Neural progenitor cell (in vitro differentiated cells): ENCODE results near the gene INSM1. TPM values are rescaled to one million over a fixed set of nuclear protein-coding genes. Genes with fewer than 3 reads are reported as not detected.
"Not testable (repeated sequence)": the region's sequence is repeated elsewhere in the genome, so short reads cannot be mapped to it uniquely, and the experiment has no call there.

Experiments
- DNase-seq: peaks from one replicate; pipeline ENCODE4 v3.0.0-alpha.2; 2016; ENCODE audit warnings: low spot score
- H2AFZ ChIP-seq: fragments of 200-600 bp; sonication (generic); replicated peaks from 2 replicates; pipeline ENCODE4 v1.6.1; 2016; ENCODE audit warnings: antibody characterized with exemption
- H3F3A ChIP-seq: fragments of 200-600 bp; sonication (generic); 2 replicates; pipeline ENCODE4 v1.6.1; 2016; ENCODE audit warnings: antibody characterized with exemption, low read depth
- H3K27ac ChIP-seq: fragments of 200-600 bp; sonication (generic); 2 replicates; pipeline ENCODE4 v1.5.1; 2016; ENCODE audit warnings: mild to moderate bottlenecking
- H3K27me3 ChIP-seq: fragments of 200-600 bp; sonication (generic); 2 replicates; pipeline ENCODE4 v1.6.1; 2016; ENCODE audit warnings: mild to moderate bottlenecking, moderate library complexity
- H3K36me3 ChIP-seq: fragments of 200-600 bp; sonication (generic); 2 replicates; pipeline ENCODE4 v1.5.1; 2016
- H3K4me1 ChIP-seq: fragments of 200-600 bp; sonication (generic); 2 replicates; pipeline ENCODE4 v1.6.1; 2016; ENCODE audit warnings: mixed run types
- H3K4me2 ChIP-seq: fragments of 200-600 bp; sonication (generic); 2 replicates; pipeline ENCODE4 v1.6.1; 2016
- H3K4me3 ChIP-seq: fragments of 200-600 bp; sonication (generic); 2 replicates; pipeline ENCODE4 v1.5.1; 2016
- H3K79me2 ChIP-seq: fragments of 200-600 bp; sonication (generic); 2 replicates; pipeline ENCODE4 v1.6.1; 2016; ENCODE audit warnings: low read depth
- H3K9ac ChIP-seq: fragments of 200-600 bp; sonication (generic); 2 replicates; pipeline ENCODE4 v1.6.1; 2016
- H3K9me3 ChIP-seq: fragments of 200-600 bp; sonication (generic); 2 replicates; pipeline ENCODE4 v1.5.1; 2016; ENCODE audit warnings: low read depth
- H4K20me1 ChIP-seq: fragments of 200-600 bp; sonication (generic); 2 replicates; pipeline ENCODE4 v1.6.1; 2016; ENCODE audit warnings: low read depth
- H3K27ac Mint-ChIP-seq: 3 replicates; pipeline ENCODE4 v1.8.0; 2021; ENCODE audit warnings: mixed read lengths
- H3K27me3 Mint-ChIP-seq: 2 replicates; pipeline ENCODE4 v1.8.0; 2022; ENCODE audit warnings: low read depth, mild to moderate bottlenecking, inconsistent platforms, moderate library complexity, mixed read lengths; ENCODE audit not compliant: insufficient read depth
- H3K36me3 Mint-ChIP-seq: 3 replicates; pipeline ENCODE4 v1.8.0; 2021; ENCODE audit warnings: mixed read lengths
- H3K4me1 Mint-ChIP-seq: 3 replicates; pipeline ENCODE4 v1.8.0; 2021; ENCODE audit warnings: mixed read lengths
- H3K4me3 Mint-ChIP-seq: 3 replicates; pipeline ENCODE4 v1.8.0; 2021; ENCODE audit warnings: mild to moderate bottlenecking, moderate library complexity, mixed read lengths
- H3K9me3 Mint-ChIP-seq: 3 replicates; pipeline ENCODE4 v1.8.0; 2020; ENCODE audit warnings: mixed read lengths
- EZH2 ChIP-seq: fragments of 200-600 bp; sonication (generic); IDR thresholded peaks from 2 replicates; pipeline ENCODE4 v1.6.1; 2017; ENCODE audit warnings: antibody characterized with exemption, mild to moderate bottlenecking, moderate library complexity
- EZH2phosphoT487 ChIP-seq: fragments of 200-600 bp; sonication (generic); IDR thresholded peaks from 2 replicates; pipeline ENCODE4 v1.6.1; 2017; ENCODE audit warnings: antibody characterized with exemption
- total RNA-seq: library from RNA; depleted of rRNA; stranded (reverse); fragments of >200 nt; gene quantifications from 2 replicates; pipeline ENCODE4 v1.2.3, GENCODE V29; 2015; ENCODE audit warnings: low replicate concordance
- TF ChIP-seq, protein P1 (sequence below): fragments of 200-600 bp; sonication (generic); IDR thresholded peaks from 2 replicates; pipeline ENCODE4 v1.5.1; 2017; ENCODE audit warnings: antibody characterized with exemption, mild to moderate bottlenecking

The INSM1 gene
- total RNA-seq, 1 donor from 2014 or later = 0.41 TPM

GRCh38 chr20:20343932-20344331 lies 24.0 kb upstream of the INSM1 start:
- no peaks in the 10 kb centered on the region for H3F3A ChIP-seq
- H3K4me1 ChIP-seq = no peaks in the 10 kb centered on the region
- no peak overlapping the region for H2AFZ ChIP-seq
- no peaks in the 10 kb centered on the region for H3K79me2 ChIP-seq
- no peak for DNase-seq
- H3K9ac ChIP-seq = no peak overlapping the region
- H3K36me3 ChIP-seq = no peaks in the 10 kb centered on the region
- no peaks in the 10 kb centered on the region for H3K27me3 ChIP-seq
- no peak overlapping the region for H3K4me2 ChIP-seq
- H3K9me3 ChIP-seq = no peaks in the 10 kb centered on the region
- TF ChIP-seq EZH2 = no peak
- TF ChIP-seq EZH2phosphoT487 = no peak
- TF ChIP-seq, protein P1, sequence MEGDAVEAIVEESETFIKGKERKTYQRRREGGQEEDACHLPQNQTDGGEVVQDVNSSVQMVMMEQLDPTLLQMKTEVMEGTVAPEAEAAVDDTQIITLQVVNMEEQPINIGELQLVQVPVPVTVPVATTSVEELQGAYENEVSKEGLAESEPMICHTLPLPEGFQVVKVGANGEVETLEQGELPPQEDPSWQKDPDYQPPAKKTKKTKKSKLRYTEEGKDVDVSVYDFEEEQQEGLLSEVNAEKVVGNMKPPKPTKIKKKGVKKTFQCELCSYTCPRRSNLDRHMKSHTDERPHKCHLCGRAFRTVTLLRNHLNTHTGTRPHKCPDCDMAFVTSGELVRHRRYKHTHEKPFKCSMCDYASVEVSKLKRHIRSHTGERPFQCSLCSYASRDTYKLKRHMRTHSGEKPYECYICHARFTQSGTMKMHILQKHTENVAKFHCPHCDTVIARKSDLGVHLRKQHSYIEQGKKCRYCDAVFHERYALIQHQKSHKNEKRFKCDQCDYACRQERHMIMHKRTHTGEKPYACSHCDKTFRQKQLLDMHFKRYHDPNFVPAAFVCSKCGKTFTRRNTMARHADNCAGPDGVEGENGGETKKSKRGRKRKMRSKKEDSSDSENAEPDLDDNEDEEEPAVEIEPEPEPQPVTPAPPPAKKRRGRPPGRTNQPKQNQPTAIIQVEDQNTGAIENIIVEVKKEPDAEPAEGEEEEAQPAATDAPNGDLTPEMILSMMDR = no peak
- Mint-ChIP-seq H3K27me3 (no peaks in the 10 kb centered on the region), H3K4me1 (peaks cover 3% of the 10 kb centered on the region), H3K4me3 (no peak overlapping the region), H3K9me3 (peaks cover 7% of the 10 kb centered on the region), H3K36me3 (no peaks in the 10 kb centered on the region), H3K27ac (no peak overlapping the region)
- no peaks in the 10 kb centered on the region for H4K20me1 ChIP-seq
- H3K4me3 ChIP-seq = no peak overlapping the region
- no peak overlapping the region for H3K27ac ChIP-seq

GRCh38 chr20:20344476-20344875 lies 23.4 kb upstream of the INSM1 start:
- no peaks in the 10 kb centered on the region for H3F3A ChIP-seq
- H3K79me2 ChIP-seq = no peaks in the 10 kb centered on the region
- no peak overlapping the region for H3K27ac ChIP-seq
- Mint-ChIP-seq H3K36me3 (no peaks in the 10 kb centered on the region), H3K27ac (no peak overlapping the region), H3K4me3 (no peak overlapping the region), H3K4me1 (peaks cover 3% of the 10 kb centered on the region), H3K9me3 (peaks cover 7% of the 10 kb centered on the region), H3K27me3 (no peaks in the 10 kb centered on the region)
- H4K20me1 ChIP-seq = no peaks in the 10 kb centered on the region
- no peak overlapping the region for H2AFZ ChIP-seq
- no peaks in the 10 kb centered on the region for H3K27me3 ChIP-seq
- DNase-seq = no peak
- no peak overlapping the region for H3K4me2 ChIP-seq
- H3K36me3 ChIP-seq = no peaks in the 10 kb centered on the region
- no peak overlapping the region for H3K4me3 ChIP-seq
- no peaks in the 10 kb centered on the region for H3K4me1 ChIP-seq
- TF ChIP-seq, protein P1 = no peak
- TF ChIP-seq EZH2 (no peak), EZH2phosphoT487 (no peak)
- no peaks in the 10 kb centered on the region for H3K9me3 ChIP-seq
- H3K9ac ChIP-seq = no peak overlapping the region

DNA sequence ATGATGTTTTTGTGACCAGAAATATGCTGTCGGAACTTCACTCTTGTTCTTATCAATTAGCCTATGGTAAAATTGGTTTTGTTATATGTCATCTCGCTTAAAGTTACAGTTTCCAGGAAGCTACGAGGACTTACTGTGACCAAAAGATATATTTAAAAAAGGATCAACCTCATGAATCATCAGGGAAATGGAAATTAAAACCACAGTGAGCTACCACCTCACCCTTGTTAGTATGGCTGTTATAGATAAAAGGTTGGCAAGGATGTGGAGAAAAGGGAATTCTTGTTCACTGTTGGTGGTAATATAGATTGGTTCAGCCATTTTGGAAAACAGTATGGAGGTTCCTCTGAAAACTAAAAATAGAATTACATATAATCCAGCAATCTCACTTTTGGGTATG lies 14.3 kb upstream of the INSM1 start:
- peaks cover 5% of the 10 kb centered on the region for H3K27me3 ChIP-seq
- TF ChIP-seq EZH2phosphoT487 (no peak), EZH2 (no peak)
- TF ChIP-seq, protein P1 = no peak
- H3K4me3 Mint-ChIP-seq = no peak overlapping the region
- no peaks in the 10 kb centered on the region for H3K9me3 ChIP-seq
- no peak overlapping the region for H3K9ac ChIP-seq
- no peak for DNase-seq
- H3K36me3 ChIP-seq = no peaks in the 10 kb centered on the region
- no peak overlapping the region for H3K4me3 ChIP-seq
- no peak overlapping the region for H2AFZ ChIP-seq
- H3K4me1 ChIP-seq = no peaks in the 10 kb centered on the region
- H3K27ac Mint-ChIP-seq = no peak overlapping the region
- H3K27ac ChIP-seq = no peak overlapping the region
- H3F3A ChIP-seq = no peaks in the 10 kb centered on the region
- peaks cover 1% of the 10 kb centered on the region for H3K4me1 Mint-ChIP-seq
- H3K4me2 ChIP-seq = no peak overlapping the region
- H3K9me3 Mint-ChIP-seq = peaks cover 18% of the 10 kb centered on the region
- no peaks in the 10 kb centered on the region for H4K20me1 ChIP-seq
- H3K36me3 Mint-ChIP-seq = peaks cover 2% of the 10 kb centered on the region
- peaks cover 6% of the 10 kb centered on the region for H3K27me3 Mint-ChIP-seq
- H3K79me2 ChIP-seq = no peaks in the 10 kb centered on the region

- H3F3A ChIP-seq, H3K9ac ChIP-seq, H3K36me3 Mint-ChIP-seq, H3K4me1 Mint-ChIP-seq, DNase-seq, H2AFZ ChIP-seq, H3K27me3 Mint-ChIP-seq, H4K20me1 ChIP-seq, H3K79me2 ChIP-seq, H3K4me2 ChIP-seq, H3K4me1 ChIP-seq, H3K4me3 Mint-ChIP-seq, H3K27ac ChIP-seq, H3K4me3 ChIP-seq, H3K27ac Mint-ChIP-seq, H3K36me3 ChIP-seq, H3K9me3 ChIP-seq: not testable (repeated sequence)
- H3K9me3 Mint-ChIP-seq = peaks cover 18% of the 10 kb centered on the region
- H3K27me3 ChIP-seq = peaks cover 24% of the 10 kb centered on the region
Measured at GRCh38 chr20:20355503-20355902, 12.4 kb upstream of the INSM1 start.
